HG03565 (cell line): Measurements from ENCODE around the gene CDIPT.

Experiments
- ATAC-seq: cut with Tn5 transposase; IDR thresholded peaks from one replicate; pipeline ENCODE4 v1.9.1; 2021; ENCODE audit warnings: mild to moderate bottlenecking, moderate library complexity; ENCODE audit not compliant: unreplicated experiment

CDIPT gene

GRCh38 chr16:29811896-29812665 is 50.9 kb downstream of the CDIPT start, which contains the start of gene PRRT2:
PRRT2 (plus strand) TSS chr16:29812193; CDS start chr16:29813055, 862 bp downstream.
- ATAC-seq: no peak

- ATAC-seq: no peak
These were observed 51.7 kb downstream of the CDIPT start for GRCh38 chr16:29811170-29811895.

- no peak for ATAC-seq
These were observed 52.3 kb downstream of the CDIPT start for GRCh38 chr16:29810699-29811169.

GRCh38 chr16:29809850-29810698 is 53.0 kb downstream of the CDIPT start:
- ATAC-seq: no peak

GRCh38 chr16:29809031-29809747 is 53.8 kb downstream of the CDIPT start:
- no peak for ATAC-seq
